HEK293 (cell line): ENCODE results near the gene FAM236B.
"Not testable (repeated sequence)": the region's sequence is repeated elsewhere in the genome, so short reads cannot be mapped to it uniquely, and the experiment has no call there.

Source experiments
- EGR2 ChIP-seq: fragments of 450-650 bp; formaldehyde crosslinking; IDR thresholded peaks from 2 replicates; pipeline ENCODE4 v1.5.1; 2016; ENCODE audit warnings: low read depth, missing biosample characterization, missing genetic modification characterization
- HOXA7 ChIP-seq: sonication (generic); formaldehyde crosslinking; IDR thresholded peaks from 2 replicates; pipeline ENCODE4 v1.8.1; 2022; ENCODE audit warnings: missing genetic modification reagents, borderline replicate concordance
- ZNF23 ChIP-seq: fragments of 450-650 bp; formaldehyde crosslinking; IDR thresholded peaks from 2 replicates; pipeline ENCODE4 v1.5.1; 2016; ENCODE audit warnings: missing biosample characterization, missing genetic modification characterization, borderline replicate concordance
- ZNF274 ChIP-seq, 2 experiments: fragments of 200-500 bp in 1 of 2; fragments of 450-650 bp in 1 of 2; sonication (Bioruptor generic) in 1 of 2; formaldehyde crosslinking in 1 of 2; IDR thresholded peaks; 2 replicates each; pipeline versions ENCODE4 v1.5.1 to v1.6.1; 2014 to 2016; ENCODE audit warnings: borderline replicate concordance in 1 of 2, inconsistent platforms in 1 of 2, low read length in 1 of 2, missing biosample characterization in 1 of 2, missing genetic modification characterization in 1 of 2
- ZNF324 ChIP-seq: fragments of 450-650 bp; formaldehyde crosslinking; IDR thresholded peaks from 2 replicates; pipeline ENCODE4 v1.5.1; 2016; ENCODE audit warnings: missing biosample characterization, missing genetic modification characterization
- TF ChIP-seq, protein P1 (sequence below): fragments of 450-650 bp; formaldehyde crosslinking; IDR thresholded peaks from 2 replicates; pipeline ENCODE4 v1.5.1; 2016; ENCODE audit warnings: missing biosample characterization, missing genetic modification characterization
- TF ChIP-seq, protein P2 (sequence below): fragments of 450-650 bp; formaldehyde crosslinking; IDR thresholded peaks from 2 replicates; pipeline ENCODE4 v1.5.1; 2016; ENCODE audit warnings: missing biosample characterization, missing genetic modification characterization
- TF ChIP-seq, protein P3 (sequence below): fragments of 450-650 bp; formaldehyde crosslinking; IDR thresholded peaks from 2 replicates; pipeline ENCODE4 v1.5.1; 2016; ENCODE audit warnings: missing biosample characterization, missing genetic modification characterization

DNA sequence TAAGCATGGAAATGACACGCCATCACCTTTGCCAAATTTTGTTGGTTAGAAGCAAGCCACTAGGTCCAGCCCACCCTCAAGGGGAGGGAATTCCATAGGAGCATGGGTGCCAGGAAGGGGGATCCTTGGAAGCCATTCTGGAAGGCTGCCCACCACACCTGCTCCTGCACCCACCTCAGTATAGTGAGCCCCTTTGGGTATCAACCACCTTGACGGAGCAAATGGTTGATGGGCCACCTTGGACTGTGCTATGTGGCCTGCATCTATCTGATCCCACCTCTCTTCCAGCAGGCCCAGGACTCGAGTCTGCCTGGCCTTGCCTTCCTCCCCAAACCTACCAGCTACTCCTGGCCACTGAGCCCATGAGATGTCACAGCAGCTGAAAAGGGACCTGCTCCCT, 7.9 kb upstream of the FAM236B start:
- TF ChIP-seq, protein P1, sequence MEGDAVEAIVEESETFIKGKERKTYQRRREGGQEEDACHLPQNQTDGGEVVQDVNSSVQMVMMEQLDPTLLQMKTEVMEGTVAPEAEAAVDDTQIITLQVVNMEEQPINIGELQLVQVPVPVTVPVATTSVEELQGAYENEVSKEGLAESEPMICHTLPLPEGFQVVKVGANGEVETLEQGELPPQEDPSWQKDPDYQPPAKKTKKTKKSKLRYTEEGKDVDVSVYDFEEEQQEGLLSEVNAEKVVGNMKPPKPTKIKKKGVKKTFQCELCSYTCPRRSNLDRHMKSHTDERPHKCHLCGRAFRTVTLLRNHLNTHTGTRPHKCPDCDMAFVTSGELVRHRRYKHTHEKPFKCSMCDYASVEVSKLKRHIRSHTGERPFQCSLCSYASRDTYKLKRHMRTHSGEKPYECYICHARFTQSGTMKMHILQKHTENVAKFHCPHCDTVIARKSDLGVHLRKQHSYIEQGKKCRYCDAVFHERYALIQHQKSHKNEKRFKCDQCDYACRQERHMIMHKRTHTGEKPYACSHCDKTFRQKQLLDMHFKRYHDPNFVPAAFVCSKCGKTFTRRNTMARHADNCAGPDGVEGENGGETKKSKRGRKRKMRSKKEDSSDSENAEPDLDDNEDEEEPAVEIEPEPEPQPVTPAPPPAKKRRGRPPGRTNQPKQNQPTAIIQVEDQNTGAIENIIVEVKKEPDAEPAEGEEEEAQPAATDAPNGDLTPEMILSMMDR (tag by site-specific recombination): not testable (repeated sequence)
- not testable (repeated sequence) for TF ChIP-seq EGR2; HOXA7 (CRISPR knock-in tag); ZNF324; ZNF274 (IDR thresholded peaks at IDR 0.05; ENCODE audit: low read length); ZNF274 (tag by site-specific recombination; IDR thresholded peaks at IDR 0.05; ENCODE audit: borderline replicate concordance); ZNF23
- TF ChIP-seq, protein P2, sequence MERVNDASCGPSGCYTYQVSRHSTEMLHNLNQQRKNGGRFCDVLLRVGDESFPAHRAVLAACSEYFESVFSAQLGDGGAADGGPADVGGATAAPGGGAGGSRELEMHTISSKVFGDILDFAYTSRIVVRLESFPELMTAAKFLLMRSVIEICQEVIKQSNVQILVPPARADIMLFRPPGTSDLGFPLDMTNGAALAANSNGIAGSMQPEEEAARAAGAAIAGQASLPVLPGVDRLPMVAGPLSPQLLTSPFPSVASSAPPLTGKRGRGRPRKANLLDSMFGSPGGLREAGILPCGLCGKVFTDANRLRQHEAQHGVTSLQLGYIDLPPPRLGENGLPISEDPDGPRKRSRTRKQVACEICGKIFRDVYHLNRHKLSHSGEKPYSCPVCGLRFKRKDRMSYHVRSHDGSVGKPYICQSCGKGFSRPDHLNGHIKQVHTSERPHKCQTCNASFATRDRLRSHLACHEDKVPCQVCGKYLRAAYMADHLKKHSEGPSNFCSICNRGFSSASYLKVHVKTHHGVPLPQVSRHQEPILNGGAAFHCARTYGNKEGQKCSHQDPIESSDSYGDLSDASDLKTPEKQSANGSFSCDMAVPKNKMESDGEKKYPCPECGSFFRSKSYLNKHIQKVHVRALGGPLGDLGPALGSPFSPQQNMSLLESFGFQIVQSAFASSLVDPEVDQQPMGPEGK (tag by site-specific recombination): not testable (repeated sequence)
- TF ChIP-seq, protein P3, sequence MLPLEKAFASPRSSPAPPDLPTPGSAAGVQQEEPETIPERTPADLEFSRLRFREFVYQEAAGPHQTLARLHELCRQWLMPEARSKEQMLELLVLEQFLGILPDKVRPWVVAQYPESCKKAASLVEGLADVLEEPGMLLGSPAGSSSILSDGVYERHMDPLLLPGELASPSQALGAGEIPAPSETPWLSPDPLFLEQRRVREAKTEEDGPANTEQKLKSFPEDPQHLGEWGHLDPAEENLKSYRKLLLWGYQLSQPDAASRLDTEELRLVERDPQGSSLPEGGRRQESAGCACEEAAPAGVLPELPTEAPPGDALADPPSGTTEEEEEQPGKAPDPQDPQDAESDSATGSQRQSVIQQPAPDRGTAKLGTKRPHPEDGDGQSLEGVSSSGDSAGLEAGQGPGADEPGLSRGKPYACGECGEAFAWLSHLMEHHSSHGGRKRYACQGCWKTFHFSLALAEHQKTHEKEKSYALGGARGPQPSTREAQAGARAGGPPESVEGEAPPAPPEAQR (tag by site-specific recombination): not testable (repeated sequence)
